GM21447 (cell line): ENCODE data around the gene GZMB.
"Not testable (repeated sequence)": the region's sequence is repeated elsewhere in the genome, so short reads cannot be mapped to it uniquely, and the experiment has no call there.

ENCODE experiments used
- ATAC-seq: cut with Tn5 transposase; IDR thresholded peaks from one replicate; pipeline ENCODE4 v1.9.1; 2021; ENCODE audit not compliant: unreplicated experiment

Gene GZMB

GRCh38 chr14:24634158-24634557 lies at the start of gene GZMB:
TSS of gene GZMB (minus strand) at chr14:24634190. CDS start at chr14:24634160, 30 bp downstream.
- no peak for ATAC-seq

GRCh38 chr14:24681056-24681455 lies 47.1 kb upstream of the GZMB start:
- no peak for ATAC-seq

GRCh38 chr14:24680516-24680915 lies 46.5 kb upstream of the GZMB start:
- ATAC-seq, result no peak

GRCh38 chr14:24679248-24679961 lies 45.4 kb upstream of the GZMB start:
- ATAC-seq, result no peak

GRCh38 chr14:24678801-24679247 lies 44.8 kb upstream of the GZMB start:
- peak; percentile 77 for ATAC-seq

GRCh38 chr14:24677956-24678355 lies 44.0 kb upstream of the GZMB start:
- ATAC-seq, result no peak

- peak; percentile 47 for ATAC-seq
Observed at GRCh38 chr14:24674204-24674970, 40.4 kb upstream of the GZMB start.

- peak; percentile 71 for ATAC-seq
Observed at GRCh38 chr14:24673534-24674203, 39.7 kb upstream of the GZMB start.

GRCh38 chr14:24673059-24673458 lies 39.1 kb upstream of the GZMB start:
- peak; percentile 64 for ATAC-seq

- no peak for ATAC-seq
Observed at GRCh38 chr14:24670594-24670993, 36.6 kb upstream of the GZMB start.

- no peak for ATAC-seq
Observed at GRCh38 chr14:24669651-24670050, 35.7 kb upstream of the GZMB start.

GRCh38 chr14:24665440-24665991 lies 31.5 kb upstream of the GZMB start:
- peak; percentile 97 for ATAC-seq

GRCh38 chr14:24664366-24664765 lies 30.4 kb upstream of the GZMB start:
- no peak for ATAC-seq

- no peak for ATAC-seq
Observed at GRCh38 chr14:24662753-24663152, 28.8 kb upstream of the GZMB start.

GRCh38 chr14:24659916-24660570 lies 26.1 kb upstream of the GZMB start:
- ATAC-seq, result no peak

- not testable (repeated sequence) for ATAC-seq
Observed at GRCh38 chr14:24648361-24648760, 14.4 kb upstream of the GZMB start.

- ATAC-seq, result no peak
Observed at GRCh38 chr14:24639905-24640304, 5.9 kb upstream of the GZMB start.

GRCh38 chr14:24639270-24639669 lies 5.3 kb upstream of the GZMB start:
- no peak for ATAC-seq

GRCh38 chr14:24633353-24633752 lies 637 bp downstream of the GZMB start:
- no peak for ATAC-seq

GRCh38 chr14:24632761-24633160 lies 1.2 kb downstream of the GZMB start:
- ATAC-seq, result no peak

GRCh38 chr14:24632336-24632735 lies 1.7 kb downstream of the GZMB start:
- ATAC-seq, result no peak
